Measurements from ENCODE around the gene HIVEP3.

HIVEP3 gene

GRCh38 chr1:41507836-41508235, 410.9 kb downstream of the HIVEP3 start:
- H2AFZ ChIP-seq (ENCODE audit: low read depth, low read length): no peak overlapping the region
- H4K20me1 ChIP-seq (ENCODE audit: insufficient read depth, low read length): peaks cover 65% of the 10 kb centered on the region
- no peak overlapping the region for H3K4me3 ChIP-seq (ENCODE audit: low read depth in 1 of 2, low read length in 2 of 2)
- peaks cover 47% of the 10 kb centered on the region for H3K36me3 ChIP-seq (ENCODE audit: insufficient read depth, low read length)
- H3K27ac ChIP-seq (ENCODE audit: low read length): no peak overlapping the region
- no peak for TF ChIP-seq CTCF (IDR thresholded peaks at IDR 0.05; ENCODE audit: borderline replicate concordance, extremely low read depth, low read length, poor library complexity, severe bottlenecking)
- TF ChIP-seq EZH2 (IDR thresholded peaks at IDR 0.05; ENCODE audit: borderline replicate concordance, low read depth, low read length, severe bottlenecking): no peak
- no peaks in the 10 kb centered on the region for H3K27me3 ChIP-seq (ENCODE audit: insufficient read depth, low read length, poor library complexity)
- peak; percentile 8; the same call in 1 of the 3 replicates for ATAC-seq (ENCODE audit: insufficient read depth, low read depth)
- no peaks in the 10 kb centered on the region for H3K9me3 ChIP-seq (ENCODE audit: insufficient read depth, low read length, severe bottlenecking)
- H3K4me1 ChIP-seq (ENCODE audit: insufficient read depth, low read length): no peaks in the 10 kb centered on the region
- no peak overlapping the region for H3K9ac ChIP-seq (ENCODE audit: low read depth, low read length)
- DNase-seq: no peak
- no peaks in the 10 kb centered on the region for H3K79me2 ChIP-seq (ENCODE audit: insufficient read depth, low read length)
- no peak overlapping the region for H3K4me2 ChIP-seq (ENCODE audit: insufficient read depth, low read length)

- H3K27me3 ChIP-seq (ENCODE audit: insufficient read depth, low read length, poor library complexity): no peaks in the 10 kb centered on the region
- no peaks in the 10 kb centered on the region for H3K4me1 ChIP-seq (ENCODE audit: insufficient read depth, low read length)
- no peak overlapping the region for H3K27ac ChIP-seq (ENCODE audit: low read length)
- H3K4me2 ChIP-seq (ENCODE audit: insufficient read depth, low read length): no peak overlapping the region
- no peaks in the 10 kb centered on the region for H3K79me2 ChIP-seq (ENCODE audit: insufficient read depth, low read length)
- peaks cover 61% of the 10 kb centered on the region for H4K20me1 ChIP-seq (ENCODE audit: insufficient read depth, low read length)
- H3K9ac ChIP-seq (ENCODE audit: low read depth, low read length): no peak overlapping the region
- H3K4me3 ChIP-seq (ENCODE audit: low read depth in 1 of 2, low read length in 2 of 2): no peak overlapping the region
- no peak overlapping the region for H2AFZ ChIP-seq (ENCODE audit: low read depth, low read length)
- ATAC-seq (ENCODE audit: insufficient read depth, low read depth) (peak; percentile 16; the same call in 1 of the 3 replicates), DNase-seq (no peak)
- peaks cover 41% of the 10 kb centered on the region for H3K36me3 ChIP-seq (ENCODE audit: insufficient read depth, low read length)
- TF ChIP-seq EZH2 (IDR thresholded peaks at IDR 0.05; ENCODE audit: borderline replicate concordance, low read depth, low read length, severe bottlenecking) (no peak), CTCF (IDR thresholded peaks at IDR 0.05; ENCODE audit: borderline replicate concordance, extremely low read depth, low read length, poor library complexity, severe bottlenecking) (no peak)
- no peaks in the 10 kb centered on the region for H3K9me3 ChIP-seq (ENCODE audit: insufficient read depth, low read length, severe bottlenecking)
These were observed 411.5 kb downstream of the HIVEP3 start for GRCh38 chr1:41507110-41507720.

- H3K27ac ChIP-seq (ENCODE audit: low read length): no peak overlapping the region
- no peaks in the 10 kb centered on the region for H3K79me2 ChIP-seq (ENCODE audit: insufficient read depth, low read length)
- no peak overlapping the region for H3K4me3 ChIP-seq (ENCODE audit: low read depth in 1 of 2, low read length in 2 of 2)
- H3K9me3 ChIP-seq (ENCODE audit: insufficient read depth, low read length, severe bottlenecking): no peaks in the 10 kb centered on the region
- ATAC-seq (ENCODE audit: insufficient read depth, low read depth): no peak
- H2AFZ ChIP-seq (ENCODE audit: low read depth, low read length): no peak overlapping the region
- H3K9ac ChIP-seq (ENCODE audit: low read depth, low read length): no peak overlapping the region
- H4K20me1 ChIP-seq (ENCODE audit: insufficient read depth, low read length): peaks cover 43% of the 10 kb centered on the region
- no peaks in the 10 kb centered on the region for H3K4me1 ChIP-seq (ENCODE audit: insufficient read depth, low read length)
- H3K27me3 ChIP-seq (ENCODE audit: insufficient read depth, low read length, poor library complexity): no peaks in the 10 kb centered on the region
- H3K36me3 ChIP-seq (ENCODE audit: insufficient read depth, low read length): peaks cover 13% of the 10 kb centered on the region
- TF ChIP-seq EZH2 (IDR thresholded peaks at IDR 0.05; ENCODE audit: borderline replicate concordance, low read depth, low read length, severe bottlenecking) (no peak), CTCF (IDR thresholded peaks at IDR 0.05; ENCODE audit: borderline replicate concordance, extremely low read depth, low read length, poor library complexity, severe bottlenecking) (no peak)
- DNase-seq: no peak
- no peak overlapping the region for H3K4me2 ChIP-seq (ENCODE audit: insufficient read depth, low read length)
These were observed 414.3 kb downstream of the HIVEP3 start for GRCh38 chr1:41504114-41505035.

All from DND-41 (cell line).